ENCODE results near the gene GRAP.

GRAP gene

DNA sequence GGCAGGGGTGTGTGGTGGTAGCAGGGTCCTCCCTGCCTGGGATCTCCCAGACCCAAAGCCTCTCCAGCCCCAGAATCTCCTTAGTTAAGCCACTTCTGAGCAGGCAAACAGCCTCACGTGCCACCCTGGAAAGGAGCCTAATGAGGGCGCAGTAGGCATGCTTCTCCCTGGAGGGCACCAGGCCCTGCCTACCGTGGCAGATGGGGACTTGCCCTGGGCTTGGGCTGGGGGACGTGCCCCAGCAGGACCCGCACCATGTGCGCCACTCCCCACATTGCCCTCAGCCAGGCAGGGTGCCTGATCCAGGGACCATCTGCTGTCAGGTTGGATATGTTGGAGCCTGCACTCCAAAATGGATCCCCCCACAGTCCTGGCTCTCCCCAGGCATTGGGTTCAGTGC, 56.4 kb downstream of the GRAP start:
- Mint-ChIP-seq H3K4me1 (ENCODE audit: low read depth) (peaks cover 32% of the 10 kb centered on the region), H3K27me3 (no peaks in the 10 kb centered on the region)

DNA sequence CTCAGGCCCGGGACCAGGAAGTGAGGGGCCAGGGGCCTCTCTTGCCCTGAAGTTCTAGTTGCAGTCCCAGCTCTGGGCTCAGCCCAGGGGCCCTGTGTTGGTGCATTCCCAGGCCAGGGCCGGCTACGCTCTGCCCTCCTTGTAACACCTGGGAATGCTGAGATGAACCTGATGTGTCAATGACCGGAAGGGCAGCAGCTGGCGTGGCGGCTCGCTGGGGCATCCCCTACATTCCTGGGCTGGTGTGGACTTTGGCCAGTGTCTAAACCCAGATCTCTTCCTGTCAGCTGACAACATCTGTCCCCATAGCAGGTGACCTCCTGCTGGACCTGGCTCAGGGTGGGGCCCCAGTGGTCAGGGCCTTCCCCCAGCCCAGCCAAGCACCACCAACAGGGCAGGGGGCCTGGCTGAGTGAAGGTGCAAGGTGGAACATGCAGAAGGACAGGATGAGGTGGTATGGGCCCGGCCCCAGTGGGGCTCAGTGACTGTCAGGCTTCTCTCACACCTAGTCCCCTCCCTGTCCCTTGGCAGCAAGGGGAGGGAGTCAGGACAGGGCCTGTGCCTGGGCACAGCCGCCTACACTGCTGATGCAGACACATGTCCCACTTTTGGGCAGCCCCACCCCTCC, 58.1 kb downstream of the GRAP start:
- H3K4me3 Mint-ChIP-seq: no peak overlapping the region
- peaks cover 24% of the 10 kb centered on the region for H3K36me3 Mint-ChIP-seq (ENCODE audit: low read depth)
- H3K9me3 Mint-ChIP-seq: no peaks in the 10 kb centered on the region
- no peak overlapping the region for H3K27ac Mint-ChIP-seq
- H3K4me1 Mint-ChIP-seq (ENCODE audit: low read depth): peaks cover 26% of the 10 kb centered on the region
- no peaks in the 10 kb centered on the region for H3K27me3 Mint-ChIP-seq

More for the DNA sequence above, 56.4 kb downstream of the GRAP start:
- Mint-ChIP-seq H3K27ac (no peak overlapping the region), H3K9me3 (peaks cover 5% of the 10 kb centered on the region), H3K4me3 (no peak overlapping the region), H3K36me3 (ENCODE audit: low read depth) (peaks cover 35% of the 10 kb centered on the region)

DNA sequence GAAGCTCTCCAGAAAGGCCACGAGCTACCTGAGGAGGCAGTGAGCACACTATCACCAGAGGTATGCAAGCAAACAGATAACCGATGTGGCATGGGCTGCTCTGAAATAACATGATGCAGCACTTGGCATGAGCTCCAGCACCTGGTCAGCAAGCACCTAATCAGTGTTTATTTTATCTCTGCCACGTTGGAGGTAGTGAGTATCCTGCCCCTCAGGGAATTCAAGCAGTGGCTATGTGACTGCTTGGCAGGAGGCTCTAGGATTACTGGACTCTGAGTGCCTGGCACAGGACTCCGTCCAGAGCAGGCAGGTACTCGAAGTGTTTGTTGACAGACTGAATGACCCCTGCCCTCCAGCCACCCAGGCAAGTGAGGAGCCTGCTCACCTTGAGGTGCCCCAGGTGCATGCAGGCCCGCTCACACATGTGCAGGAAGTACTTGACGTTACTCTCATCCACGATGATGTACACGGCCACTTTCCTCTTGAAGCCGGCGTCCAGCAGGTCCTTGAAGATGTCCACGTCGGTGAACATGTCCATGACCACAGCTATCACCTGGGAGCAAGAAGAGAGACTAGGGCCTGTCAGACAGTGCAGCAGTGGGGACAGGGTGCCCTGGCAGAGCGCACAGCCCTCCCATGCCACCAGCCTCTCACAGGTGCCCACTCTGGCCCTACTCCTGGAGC, 58.8 kb downstream of the GRAP start:
- Mint-ChIP-seq H3K36me3 (ENCODE audit: low read depth) (peaks cover 17% of the 10 kb centered on the region), H3K4me1 (ENCODE audit: low read depth) (peaks cover 20% of the 10 kb centered on the region), H3K27ac (no peak overlapping the region), H3K9me3 (no peaks in the 10 kb centered on the region), H3K27me3 (no peaks in the 10 kb centered on the region), H3K4me3 (no peak overlapping the region)

DNA sequence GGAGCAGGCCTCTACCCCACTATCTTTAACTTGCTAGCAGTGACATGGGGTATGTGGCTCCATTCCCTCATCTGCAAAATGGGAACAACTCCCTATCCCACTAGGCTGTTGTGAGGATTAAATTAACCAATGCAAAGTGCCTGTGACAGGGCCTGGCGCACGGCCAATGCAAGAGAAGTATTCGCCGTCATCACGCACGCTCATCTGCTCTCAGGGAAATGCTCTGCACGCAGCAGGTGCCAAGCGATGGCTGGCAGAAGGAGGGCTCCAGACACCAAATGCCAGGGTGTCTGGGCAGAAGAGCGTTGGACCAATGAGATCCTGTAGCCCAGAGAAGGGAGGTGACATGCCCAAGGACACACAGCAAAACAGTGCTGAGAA, 59.5 kb downstream of the GRAP start:
- no peaks in the 10 kb centered on the region for H3K27me3 Mint-ChIP-seq
- peaks cover 12% of the 10 kb centered on the region for H3K4me1 Mint-ChIP-seq (ENCODE audit: low read depth)
- H3K9me3 Mint-ChIP-seq: no peaks in the 10 kb centered on the region

DNA sequence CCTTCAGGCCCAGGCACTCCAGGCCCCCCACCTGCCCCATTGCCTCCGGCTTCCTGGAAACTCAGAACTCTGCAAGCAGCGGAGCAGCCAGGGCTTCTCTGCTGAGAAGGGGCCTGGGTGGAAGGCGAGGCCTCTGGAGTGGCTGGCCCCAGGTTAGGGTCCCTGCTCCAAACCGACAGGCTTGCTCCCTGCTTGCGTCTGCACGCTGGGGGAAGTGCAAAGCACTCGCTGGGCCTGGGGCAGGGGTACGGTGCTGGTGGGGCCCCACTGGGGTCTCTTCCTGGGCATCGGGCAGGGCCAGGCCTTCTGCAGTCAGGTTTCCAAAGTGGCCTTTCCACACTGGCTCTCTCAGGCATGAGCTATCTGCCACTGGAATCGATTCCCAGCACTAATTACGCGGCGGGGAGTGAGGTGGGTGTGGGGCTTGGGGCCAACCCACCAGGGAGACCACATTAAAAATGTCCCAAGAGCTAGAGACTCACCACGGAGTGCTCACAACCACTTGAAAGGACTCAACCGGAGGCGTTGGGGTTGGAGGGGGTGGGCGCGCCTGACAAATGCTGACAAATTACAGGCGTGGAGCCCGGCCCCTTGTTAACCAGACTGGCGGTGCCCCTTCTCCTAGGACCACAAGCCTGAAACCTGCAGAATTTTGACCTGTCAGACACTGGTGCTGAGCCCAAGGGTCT, 60.1 kb downstream of the GRAP start:
- no peaks in the 10 kb centered on the region for H3K9me3 Mint-ChIP-seq
- no peak overlapping the region for H3K27ac Mint-ChIP-seq
- no peaks in the 10 kb centered on the region for H3K27me3 Mint-ChIP-seq
- peaks cover 10% of the 10 kb centered on the region for H3K4me1 Mint-ChIP-seq (ENCODE audit: low read depth)
- H3K36me3 Mint-ChIP-seq (ENCODE audit: low read depth): peaks cover 17% of the 10 kb centered on the region
- H3K4me3 Mint-ChIP-seq: no peak overlapping the region

More for the DNA sequence above, 59.5 kb downstream of the GRAP start:
- Mint-ChIP-seq H3K36me3 (ENCODE audit: low read depth) (peaks cover 17% of the 10 kb centered on the region), H3K4me3 (no peak overlapping the region), H3K27ac (no peak overlapping the region)

DNA sequence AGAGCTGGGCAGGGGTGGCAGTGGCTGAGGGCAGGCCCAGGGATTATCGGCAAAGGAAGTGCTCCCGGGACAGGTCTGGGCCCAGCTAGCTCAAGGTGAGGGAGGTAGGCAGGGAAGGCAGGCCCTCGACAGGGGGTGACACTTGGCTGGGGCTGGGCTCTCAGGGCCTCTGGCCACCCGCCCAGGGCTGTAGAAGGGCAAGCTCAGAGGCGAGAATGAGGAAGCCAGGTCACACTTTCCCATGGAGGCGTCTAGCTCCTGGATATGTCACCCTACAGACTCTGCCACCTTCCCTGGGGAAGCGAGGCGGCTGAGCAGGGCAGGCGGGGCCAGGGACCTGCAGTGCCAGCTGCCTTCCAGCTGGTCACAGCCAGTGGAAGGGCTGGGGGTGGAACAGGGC, 61.3 kb downstream of the GRAP start:
- no peaks in the 10 kb centered on the region for H3K27me3 Mint-ChIP-seq
- peaks cover 17% of the 10 kb centered on the region for H3K36me3 Mint-ChIP-seq (ENCODE audit: low read depth)
- no peak overlapping the region for H3K27ac Mint-ChIP-seq
- H3K4me3 Mint-ChIP-seq: no peak overlapping the region
- peaks cover 10% of the 10 kb centered on the region for H3K4me1 Mint-ChIP-seq (ENCODE audit: low read depth)
- H3K9me3 Mint-ChIP-seq: no peaks in the 10 kb centered on the region

DNA sequence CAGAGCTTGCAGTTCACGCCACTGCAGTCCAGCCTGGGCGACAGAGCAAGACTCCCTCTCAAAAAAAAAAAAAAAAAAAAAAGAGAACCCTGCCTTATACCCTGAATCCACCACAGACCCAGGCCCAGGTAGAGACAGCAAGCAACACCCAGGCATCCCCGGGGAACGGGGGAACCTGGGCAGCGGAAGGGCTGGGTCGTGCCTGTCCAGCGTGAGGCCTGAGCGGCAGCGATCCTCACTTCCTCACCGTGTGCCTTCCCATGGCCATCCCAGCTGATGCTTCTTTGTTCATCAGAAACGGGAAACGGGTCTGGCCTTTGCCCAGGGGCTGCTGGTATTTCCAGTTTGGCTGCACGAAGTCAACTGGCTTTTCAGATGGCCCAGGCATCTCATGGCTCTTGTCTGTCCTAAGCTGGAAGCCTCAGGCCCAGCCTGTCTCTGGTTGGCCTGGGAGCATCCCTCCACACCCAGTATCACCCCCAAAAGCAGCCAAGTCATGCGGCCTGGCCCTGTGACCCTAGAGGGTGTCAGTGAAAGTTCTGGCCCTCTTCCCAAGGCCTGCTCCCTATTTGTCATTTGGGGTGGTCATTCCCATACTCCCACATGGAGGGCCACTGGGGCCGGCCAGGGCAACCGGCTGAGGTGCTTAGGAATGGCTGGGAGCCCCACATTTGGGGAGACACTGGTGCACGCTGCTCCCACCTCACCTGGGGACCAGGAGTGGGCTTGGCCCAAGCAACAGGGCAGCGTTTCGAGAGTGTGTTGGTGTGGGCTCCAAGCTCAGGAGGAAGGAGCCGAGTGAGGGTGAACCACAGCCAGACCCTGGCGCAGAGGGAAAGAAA, 62.3 kb downstream of the GRAP start:
- H3K4me1 Mint-ChIP-seq (ENCODE audit: low read depth): peaks cover 10% of the 10 kb centered on the region
- H3K36me3 Mint-ChIP-seq (ENCODE audit: low read depth): peaks cover 17% of the 10 kb centered on the region
- no peaks in the 10 kb centered on the region for H3K9me3 Mint-ChIP-seq
- H3K27ac Mint-ChIP-seq: no peak overlapping the region
- no peak overlapping the region for H3K4me3 Mint-ChIP-seq
- no peaks in the 10 kb centered on the region for H3K27me3 Mint-ChIP-seq

DNA sequence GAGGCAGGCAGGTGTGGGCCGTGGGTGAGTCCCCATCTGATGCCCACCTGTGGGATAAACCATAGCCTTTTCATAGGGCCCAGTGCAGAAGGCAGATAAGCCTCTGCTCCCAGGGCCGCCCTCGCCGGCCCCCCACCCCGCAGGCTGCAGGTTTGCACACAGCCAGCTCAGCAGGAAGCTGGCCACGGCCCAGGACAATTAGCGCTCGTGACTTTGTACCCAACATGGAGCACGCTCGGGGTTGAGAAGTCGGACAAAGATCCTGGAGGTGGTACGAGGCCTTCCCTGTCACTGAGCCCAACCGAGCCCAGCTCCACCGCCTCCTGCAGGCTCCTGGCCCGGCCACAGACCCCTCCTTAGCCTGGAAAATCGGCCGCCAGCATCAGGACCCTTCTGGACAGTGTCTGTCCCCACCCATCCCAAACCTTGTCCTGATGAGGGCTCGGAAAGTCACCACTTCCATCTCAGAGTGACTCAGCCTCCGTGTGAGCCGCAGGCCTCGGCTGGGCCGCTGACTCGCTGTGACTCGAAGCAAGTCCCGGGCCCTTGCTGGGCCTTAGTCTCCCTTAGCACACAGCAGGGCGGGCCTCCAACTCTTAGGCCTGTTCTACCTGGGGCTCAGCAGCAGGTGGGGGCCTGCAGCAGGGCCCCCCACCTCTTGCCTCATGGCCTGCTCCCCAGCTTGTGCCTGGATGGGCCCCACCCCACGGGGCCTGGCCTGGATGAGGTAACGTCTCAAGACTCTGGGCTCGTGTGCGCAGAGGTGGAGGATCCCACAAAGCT, 64.9 kb downstream of the GRAP start:
- Mint-ChIP-seq H3K36me3 (ENCODE audit: low read depth) (peaks cover 11% of the 10 kb centered on the region), H3K4me3 (no peak overlapping the region), H3K4me1 (ENCODE audit: low read depth) (peaks cover 2% of the 10 kb centered on the region), H3K9me3 (no peaks in the 10 kb centered on the region), H3K27ac (no peak overlapping the region), H3K27me3 (no peaks in the 10 kb centered on the region)

DNA sequence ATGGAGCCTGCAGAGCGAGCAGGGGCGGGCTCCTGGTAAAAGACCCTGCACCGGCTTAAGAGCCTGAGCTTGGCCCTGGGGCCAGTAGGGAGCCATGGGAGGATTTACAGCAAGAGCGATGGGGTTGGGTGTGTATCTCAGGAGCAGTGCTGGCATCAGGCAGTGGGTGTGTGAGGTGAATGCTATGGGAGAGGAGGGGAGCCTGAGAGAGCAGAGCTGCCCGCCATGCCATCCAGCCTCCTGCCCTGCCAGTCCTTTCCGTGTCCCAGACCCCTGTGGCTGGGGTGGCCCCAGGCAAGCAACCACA, 65.5 kb downstream of the GRAP start:
- Mint-ChIP-seq H3K4me1 (ENCODE audit: low read depth) (no peaks in the 10 kb centered on the region), H3K27me3 (no peaks in the 10 kb centered on the region), H3K4me3 (no peak overlapping the region), H3K9me3 (no peaks in the 10 kb centered on the region), H3K27ac (no peak overlapping the region), H3K36me3 (ENCODE audit: low read depth) (peaks cover 12% of the 10 kb centered on the region)

DNA sequence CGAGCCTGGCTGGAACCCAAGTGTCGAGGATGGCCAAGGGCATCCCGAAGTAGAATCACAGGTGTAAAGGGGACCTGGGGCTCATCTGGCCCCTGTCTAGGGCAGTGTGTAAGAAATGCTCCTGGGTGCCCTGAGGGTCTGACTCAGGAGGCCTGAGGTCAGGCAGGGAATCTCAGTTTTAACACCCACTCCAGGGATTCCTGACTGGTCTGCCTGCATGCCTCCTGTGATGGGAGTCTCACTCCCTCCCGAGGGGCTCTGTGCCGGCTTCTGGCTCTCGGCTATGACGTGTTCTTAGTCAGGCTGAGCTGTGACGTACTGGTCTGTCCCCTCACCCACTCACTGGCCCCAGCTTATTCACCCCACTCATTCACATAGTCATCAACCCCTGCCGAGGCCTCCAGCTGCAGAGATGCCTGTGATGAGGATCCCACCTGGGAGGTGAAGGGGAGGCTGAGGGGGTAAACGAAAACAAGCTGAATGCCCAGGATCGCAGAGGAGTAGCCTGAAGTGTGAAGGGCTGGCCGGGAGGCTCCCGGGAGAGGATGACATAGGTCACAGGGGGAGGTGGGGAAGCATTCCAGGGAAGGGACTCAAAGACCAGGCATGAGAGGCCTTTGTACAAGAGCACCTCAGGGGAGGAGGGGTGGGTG, 65.9 kb downstream of the GRAP start:
- Mint-ChIP-seq H3K4me3 (no peak overlapping the region), H3K36me3 (ENCODE audit: low read depth) (peaks cover 7% of the 10 kb centered on the region), H3K9me3 (no peaks in the 10 kb centered on the region), H3K4me1 (ENCODE audit: low read depth) (no peaks in the 10 kb centered on the region), H3K27ac (no peak overlapping the region), H3K27me3 (no peaks in the 10 kb centered on the region)

DNA sequence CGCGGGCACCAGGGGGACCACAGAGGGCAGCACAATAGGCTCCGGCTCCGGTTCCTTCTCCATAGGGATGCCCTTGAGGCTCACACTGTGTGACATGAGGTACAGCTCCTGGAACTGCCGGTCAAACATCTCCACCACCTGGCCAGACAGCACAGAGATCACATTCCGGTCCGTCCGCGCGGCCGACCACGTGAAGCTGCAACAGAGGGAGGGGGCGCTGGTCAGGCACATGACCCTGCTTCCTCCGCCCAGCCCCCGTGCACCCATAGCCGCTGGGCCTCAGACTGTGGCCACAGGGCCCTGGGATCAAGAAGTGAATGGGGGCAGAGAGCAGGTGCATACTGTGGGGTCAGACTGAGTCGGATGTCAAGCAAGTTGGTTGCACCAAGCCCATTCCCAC, 68.1 kb downstream of the GRAP start:
- H3K4me3 Mint-ChIP-seq: no peak overlapping the region
- peaks cover 12% of the 10 kb centered on the region for H3K4me1 Mint-ChIP-seq (ENCODE audit: low read depth)
- H3K27ac Mint-ChIP-seq: no peak overlapping the region
- H3K36me3 Mint-ChIP-seq (ENCODE audit: low read depth): peaks cover 10% of the 10 kb centered on the region
- no peaks in the 10 kb centered on the region for H3K27me3 Mint-ChIP-seq
- no peaks in the 10 kb centered on the region for H3K9me3 Mint-ChIP-seq

DNA sequence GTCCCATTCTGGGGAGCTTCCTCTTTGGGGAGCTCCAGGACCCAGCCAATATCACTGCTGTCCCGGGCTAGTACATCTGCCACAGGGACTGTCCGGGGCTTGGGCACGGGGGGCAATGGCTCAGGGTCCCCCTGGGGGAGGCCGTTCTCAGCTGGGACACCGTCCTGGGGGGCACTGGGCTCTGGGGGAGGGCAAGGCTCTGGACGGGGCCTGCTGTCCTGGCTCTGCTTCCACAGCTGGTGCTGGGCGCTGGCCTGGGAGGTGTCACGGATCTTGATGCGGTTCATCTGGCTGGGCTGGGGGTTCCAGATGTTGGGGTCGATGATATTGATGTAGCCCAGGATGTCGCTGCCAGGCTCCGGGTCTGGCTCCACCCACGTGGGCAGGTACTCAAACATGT, 68.7 kb downstream of the GRAP start:
- peaks cover 15% of the 10 kb centered on the region for H3K36me3 Mint-ChIP-seq (ENCODE audit: low read depth)
- no peaks in the 10 kb centered on the region for H3K27me3 Mint-ChIP-seq
- no peak overlapping the region for H3K4me3 Mint-ChIP-seq
- no peak overlapping the region for H3K27ac Mint-ChIP-seq
- H3K9me3 Mint-ChIP-seq: no peaks in the 10 kb centered on the region
- H3K4me1 Mint-ChIP-seq (ENCODE audit: low read depth): peaks cover 16% of the 10 kb centered on the region

DNA sequence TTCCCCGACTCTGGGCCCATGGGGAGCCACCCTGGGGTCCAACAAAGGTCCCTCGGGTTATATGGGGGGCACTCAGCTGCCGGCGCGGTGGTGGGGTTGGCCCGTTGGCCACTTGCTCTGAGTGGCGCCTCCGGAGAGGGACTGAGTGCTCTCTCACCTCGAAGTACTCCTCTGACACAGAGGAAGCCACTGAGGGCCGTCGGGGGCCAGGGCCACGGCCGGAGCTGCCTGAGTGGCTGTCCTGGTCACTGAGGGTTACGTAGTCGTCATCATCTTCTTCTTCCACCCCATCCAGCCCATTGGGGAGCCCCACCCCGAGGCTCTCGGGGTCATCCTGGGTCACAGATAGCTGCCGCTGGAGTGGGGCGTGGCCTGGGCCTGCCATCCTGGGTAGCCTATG, 69.1 kb downstream of the GRAP start:
- Mint-ChIP-seq H3K9me3 (no peaks in the 10 kb centered on the region), H3K27ac (no peak overlapping the region), H3K27me3 (no peaks in the 10 kb centered on the region), H3K4me1 (ENCODE audit: low read depth) (peaks cover 16% of the 10 kb centered on the region), H3K4me3 (no peak overlapping the region), H3K36me3 (ENCODE audit: low read depth) (peaks cover 15% of the 10 kb centered on the region)

DNA sequence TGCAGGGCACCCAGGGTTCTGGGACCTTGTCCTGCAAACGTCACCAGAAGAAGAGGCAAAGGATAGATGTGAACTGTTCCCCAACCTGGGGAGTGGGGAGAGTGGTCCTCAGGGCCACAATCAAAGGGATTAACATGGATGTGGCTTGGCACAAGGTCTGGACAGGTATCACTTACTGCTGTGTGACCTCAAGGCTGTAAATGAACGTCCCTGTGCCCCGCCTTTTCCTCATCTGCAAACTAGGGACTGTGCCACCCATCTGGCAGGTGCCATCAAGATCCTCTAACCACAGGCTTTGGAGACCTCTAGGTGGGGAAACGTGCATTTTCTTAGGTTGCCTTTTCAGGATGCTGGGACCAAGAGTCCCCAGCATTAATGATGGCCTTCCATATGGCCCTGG, 69.7 kb downstream of the GRAP start:
- Mint-ChIP-seq H3K4me1 (ENCODE audit: low read depth) (peaks cover 16% of the 10 kb centered on the region), H3K9me3 (no peaks in the 10 kb centered on the region), H3K27me3 (no peaks in the 10 kb centered on the region), H3K4me3 (no peak overlapping the region), H3K27ac (no peak overlapping the region), H3K36me3 (ENCODE audit: low read depth) (peaks cover 15% of the 10 kb centered on the region)
